IPS DF 4.7 (cell line): ENCODE data around the gene SETMAR.
"Not testable (repeated sequence)": the region's sequence is repeated elsewhere in the genome, so short reads cannot be mapped to it uniquely, and the experiment has no call there.

Experiments
- DNase-seq: peaks from one replicate; pipeline ENCODE4 v3.0.0-alpha.2; 2013; ENCODE audit warnings: low spot score; ENCODE audit errors: extremely low read depth

SETMAR gene

DNA sequence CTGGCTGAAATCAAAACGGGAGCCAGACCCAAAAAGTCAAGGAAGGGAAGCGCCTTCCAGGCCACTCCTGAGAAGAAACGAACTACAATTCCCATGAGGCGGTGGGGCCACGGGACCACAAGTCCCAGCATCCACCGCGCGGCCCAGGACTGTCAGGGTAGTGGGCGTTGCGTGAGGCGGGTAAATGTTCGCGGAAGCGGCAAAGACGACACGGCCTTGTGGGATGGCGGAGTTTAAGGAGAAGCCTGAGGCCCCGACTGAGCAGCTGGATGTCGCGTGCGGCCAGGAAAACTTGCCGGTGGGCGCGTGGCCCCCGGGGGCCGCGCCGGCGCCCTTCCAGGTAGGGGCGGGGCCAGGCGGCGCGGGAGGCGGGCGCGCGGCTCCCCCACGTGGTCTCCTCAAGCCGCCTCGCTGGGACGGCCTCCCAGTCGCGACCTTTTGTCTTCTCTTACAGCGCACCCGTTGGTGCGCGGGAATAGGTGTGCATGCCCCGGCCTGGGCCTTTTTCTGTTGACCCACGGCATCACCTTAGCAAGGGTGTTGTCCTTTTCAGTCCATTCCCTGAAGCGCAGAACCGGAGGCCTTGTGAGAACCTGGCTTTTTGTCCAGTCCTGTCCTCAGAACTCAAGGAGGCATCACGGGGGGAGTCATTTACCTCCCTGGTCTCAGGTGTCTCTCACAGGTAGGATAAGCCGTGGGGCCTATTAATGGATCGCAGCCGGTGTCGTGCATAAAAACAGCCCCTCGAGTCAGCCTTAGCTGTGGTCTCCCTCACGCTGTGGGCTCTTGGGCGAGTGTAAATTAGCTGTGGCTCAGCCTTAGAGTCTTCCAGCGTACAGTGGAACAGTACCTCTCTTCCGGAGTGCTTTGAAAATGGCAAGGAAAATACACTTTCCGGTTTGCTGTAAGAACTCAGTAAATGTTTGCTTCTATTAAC is at the start of gene SETMAR:
Gene SETMAR, plus strand, starts transcription at position 183 of the 937 bp plus-strand sequence. Its CDS starts 2 bp downstream, at position 185.
- peak; percentile 33 for DNase-seq

DNA sequence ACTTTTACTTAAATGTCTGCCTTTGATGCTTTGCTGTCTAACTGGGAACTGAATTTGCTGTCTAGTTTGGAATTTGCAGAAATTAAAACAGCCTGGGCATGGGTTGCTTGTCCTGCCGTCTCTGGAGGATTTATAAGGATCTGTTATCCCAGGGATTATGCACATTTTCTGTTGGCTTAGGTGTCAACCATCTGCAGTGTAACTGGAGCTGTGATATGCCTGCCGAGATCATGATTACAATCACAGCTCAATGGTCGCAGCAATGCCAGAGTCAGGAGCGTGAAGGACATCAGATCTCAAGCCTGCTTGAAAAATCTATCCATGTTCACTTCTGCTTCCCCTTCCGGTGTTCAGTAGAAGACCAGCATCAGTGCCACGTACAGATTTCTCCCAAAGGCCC is 41.8 kb upstream of the SETMAR start:
- no peak for DNase-seq

DNA sequence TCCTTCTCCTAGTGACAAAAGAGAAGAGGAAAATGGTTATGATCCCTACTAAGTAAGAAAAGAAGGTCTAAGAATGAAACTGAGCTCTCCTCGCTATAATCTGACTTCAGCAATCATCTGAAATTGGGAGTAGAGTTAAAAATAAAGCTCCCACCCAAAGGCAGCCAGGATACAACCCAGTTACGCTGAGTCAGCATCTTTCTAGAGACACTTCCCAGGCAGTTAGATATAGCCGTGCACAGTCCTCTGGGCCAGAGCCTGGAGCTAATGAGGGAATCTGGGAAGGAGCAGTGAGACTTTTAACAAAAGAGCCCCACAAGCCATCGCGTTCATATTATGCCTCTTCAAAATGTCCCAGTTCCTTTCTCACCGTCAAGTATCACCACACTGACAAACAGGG is 39.1 kb upstream of the SETMAR start:
- DNase-seq, result no peak

DNA sequence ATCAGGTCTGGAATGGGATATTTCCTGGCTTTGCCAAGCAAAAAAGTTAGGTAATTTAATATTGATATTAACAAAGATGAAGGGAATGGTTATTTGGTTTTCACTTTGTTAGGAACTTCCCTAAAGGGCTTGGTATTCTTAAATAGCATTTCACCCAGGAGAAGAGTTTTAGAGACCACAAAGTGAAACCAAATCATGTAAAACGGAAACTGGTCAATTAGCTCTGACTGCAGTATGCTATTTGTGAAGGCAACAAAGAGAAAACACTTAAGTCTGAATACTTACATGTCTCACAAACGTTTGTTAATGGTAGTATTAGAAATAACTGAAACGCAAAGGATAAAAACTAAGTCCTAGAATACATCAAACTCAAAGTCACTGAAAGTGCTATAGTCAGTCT is 32.4 kb upstream of the SETMAR start:
- DNase-seq, result no peak

DNA sequence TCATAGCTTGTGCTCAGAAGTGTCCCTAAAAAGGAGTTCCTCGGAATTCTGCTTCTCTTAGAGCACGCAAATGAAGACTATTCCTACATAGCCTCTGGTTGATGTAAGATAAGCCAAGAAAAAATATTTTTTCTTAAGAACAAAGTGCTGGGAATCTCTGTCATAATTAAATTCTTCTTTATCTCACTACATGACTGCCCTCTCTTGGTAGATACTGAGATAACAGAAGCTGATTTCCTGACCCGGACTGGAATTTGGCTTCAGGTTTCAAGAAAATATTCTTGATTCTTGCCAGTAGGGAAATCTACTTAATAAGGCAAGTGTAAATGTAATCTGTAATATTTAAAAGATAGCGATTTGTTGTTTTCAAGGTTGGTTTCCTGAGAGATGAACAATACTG is 31.3 kb upstream of the SETMAR start:
- DNase-seq, result no peak

DNA sequence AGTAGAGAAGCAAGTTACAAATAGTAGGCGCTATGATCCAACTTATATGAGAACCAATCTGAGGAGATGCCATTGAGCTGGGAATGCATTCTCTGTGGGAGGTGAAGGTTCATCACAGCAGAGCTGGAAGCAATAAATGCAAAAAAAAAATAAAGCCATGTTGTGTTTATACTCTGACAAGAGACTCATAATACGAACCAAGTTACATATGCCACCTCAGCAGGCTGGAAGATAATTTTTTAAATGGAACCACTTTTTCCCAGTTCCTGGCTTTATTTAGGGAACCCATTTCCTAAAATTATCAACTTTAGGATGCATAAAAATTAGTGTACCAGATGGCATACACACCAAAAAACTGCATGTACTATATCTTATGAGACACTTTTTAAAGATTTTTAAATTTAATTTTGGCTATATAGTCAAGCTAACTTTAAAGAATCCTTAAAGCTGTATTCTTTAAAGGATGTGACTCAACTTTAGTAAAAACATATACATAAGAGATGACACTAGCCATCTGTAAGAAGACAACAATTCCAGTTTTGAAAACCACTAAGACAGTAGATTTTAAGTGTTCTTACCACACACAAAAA is 23.6 kb upstream of the SETMAR start:
- DNase-seq, result no peak

DNA sequence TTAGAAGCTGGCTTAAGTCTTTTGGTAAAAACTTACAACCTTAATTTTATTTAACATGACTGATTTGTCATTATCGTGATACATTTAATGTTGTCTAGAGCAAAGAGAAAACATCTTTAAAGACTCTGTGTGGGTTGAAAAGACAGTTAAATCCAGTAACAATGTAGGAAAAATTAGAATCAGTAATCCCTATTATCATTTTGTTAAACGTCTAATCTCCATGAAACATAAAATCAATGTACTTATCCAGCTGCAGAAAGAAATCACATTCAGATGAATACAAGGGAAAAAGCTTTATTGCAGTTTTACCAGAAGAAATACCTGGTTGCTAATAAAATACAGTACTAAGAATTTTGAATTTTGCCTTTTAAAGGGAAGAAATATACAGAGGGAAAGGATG is 21.2 kb upstream of the SETMAR start:
- DNase-seq, result no peak

DNA sequence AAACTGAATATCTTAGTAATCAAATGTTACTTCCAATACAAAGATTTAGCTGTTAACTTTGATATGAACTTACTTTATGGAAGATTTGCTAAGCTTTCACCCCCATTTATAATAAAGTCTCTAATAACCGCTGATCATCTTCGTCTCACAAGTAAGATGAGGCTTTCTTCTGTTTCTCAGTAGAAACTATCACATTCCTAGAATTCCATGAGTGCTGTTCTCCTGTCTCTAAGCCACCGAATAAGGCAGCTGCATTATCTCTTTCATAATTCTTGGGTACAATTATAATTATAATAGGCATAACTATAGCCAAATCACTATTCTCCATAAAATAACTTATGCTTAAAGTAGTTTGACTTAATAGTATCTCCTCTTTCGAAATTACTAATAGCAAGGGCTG is 18.3 kb upstream of the SETMAR start:
- no peak for DNase-seq

DNA sequence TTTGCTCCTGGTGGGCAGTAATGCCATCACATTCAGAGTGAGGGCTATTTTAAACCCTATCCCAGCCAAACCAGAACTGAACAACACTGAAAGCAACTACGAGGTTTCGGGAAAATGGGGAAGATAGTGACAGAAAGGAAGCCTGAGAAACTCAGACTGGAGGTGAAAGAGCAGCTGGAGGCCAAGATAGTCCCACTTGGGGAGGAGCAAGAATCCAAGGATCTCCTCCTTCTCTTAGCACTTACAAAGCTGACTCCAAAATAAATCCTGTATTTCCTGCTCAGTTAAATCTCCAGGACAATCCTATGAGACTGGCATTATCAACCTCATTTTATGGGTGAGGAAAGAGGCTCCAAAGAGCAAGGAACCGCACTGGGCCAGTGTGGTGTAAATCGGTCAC is 14.1 kb upstream of the SETMAR start:
- DNase-seq, result no peak

DNA sequence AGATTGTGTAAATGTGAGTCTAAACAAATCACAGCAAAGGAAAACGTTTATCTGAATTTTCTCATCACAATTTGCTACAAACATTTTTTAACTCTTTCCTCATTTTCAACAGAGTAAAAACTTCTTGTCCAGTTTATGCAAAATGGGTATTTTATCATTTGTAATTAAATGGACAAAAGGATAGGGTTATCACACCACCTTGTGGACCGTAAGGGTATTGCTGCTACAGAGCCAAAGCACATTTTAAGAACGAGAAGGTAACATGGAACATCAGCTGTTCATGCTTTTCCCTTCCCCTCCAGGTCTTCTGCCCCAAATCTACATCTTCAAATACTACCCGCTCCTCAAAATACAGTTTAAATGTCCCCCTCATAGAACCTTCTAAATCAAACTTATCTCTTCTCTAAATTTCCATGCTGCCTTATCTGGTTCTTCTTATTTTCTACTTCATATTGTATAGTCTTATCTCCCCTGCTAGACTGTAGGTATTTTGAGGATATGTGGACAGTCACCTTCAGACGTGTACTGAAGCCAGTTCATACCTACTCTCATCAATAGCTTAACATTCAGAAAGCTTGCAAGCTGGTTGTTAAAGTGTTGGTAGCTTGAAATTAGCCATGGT is 12.8 kb upstream of the SETMAR start:
- no peak for DNase-seq

DNA sequence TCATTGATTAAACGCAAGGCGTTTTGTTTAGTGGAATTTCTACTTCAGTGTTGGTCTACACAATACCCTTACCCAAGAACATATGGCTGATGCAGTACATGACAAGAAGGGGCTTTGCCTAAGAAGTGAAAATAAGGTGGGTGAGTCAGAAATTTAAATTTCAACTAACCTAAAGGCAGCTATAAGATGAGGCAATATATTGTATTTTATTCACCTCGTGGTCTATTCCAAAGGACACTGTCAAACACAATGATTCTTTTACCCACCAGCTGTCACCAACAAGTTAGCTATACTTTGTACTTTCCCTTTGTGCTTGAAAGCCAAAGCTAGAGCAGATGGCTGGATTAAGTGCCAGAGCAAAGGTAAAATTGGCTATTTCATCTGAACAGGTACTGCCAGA is 10.9 kb upstream of the SETMAR start:
- no peak for DNase-seq

DNA sequence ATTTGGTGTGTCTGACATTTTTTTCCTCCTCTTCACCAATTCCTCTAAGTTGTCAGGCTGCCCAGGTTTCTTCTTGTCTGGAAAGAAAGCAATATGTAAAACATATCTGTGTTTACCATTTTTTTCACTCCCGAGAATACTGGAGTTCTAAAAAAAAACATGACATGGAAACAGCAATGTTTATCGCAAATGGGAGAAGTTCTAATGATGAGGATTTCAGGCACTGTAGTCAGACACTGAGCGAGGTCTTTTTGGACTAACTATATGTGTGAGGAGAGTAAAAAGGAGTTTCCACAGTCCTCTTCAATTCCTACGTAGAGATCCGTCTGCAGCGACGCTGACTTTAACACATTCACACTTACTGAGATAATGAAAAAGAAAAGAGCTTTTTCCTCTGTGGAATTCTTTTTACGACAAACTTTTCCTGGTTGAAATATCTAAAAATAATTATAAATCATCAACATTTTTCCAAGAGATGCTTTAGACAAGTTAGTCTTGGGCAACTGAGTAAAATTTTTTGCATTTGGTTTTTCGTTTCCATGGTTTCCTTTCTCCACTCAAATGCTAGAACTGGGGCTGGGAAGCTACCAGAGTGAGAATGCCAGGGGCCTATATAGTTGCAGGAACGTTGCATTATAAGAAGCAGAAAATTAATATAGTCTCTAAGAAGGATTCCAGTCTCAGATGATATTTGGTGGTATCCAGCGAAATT is 8.4 kb upstream of the SETMAR start:
- no peak for DNase-seq

DNA sequence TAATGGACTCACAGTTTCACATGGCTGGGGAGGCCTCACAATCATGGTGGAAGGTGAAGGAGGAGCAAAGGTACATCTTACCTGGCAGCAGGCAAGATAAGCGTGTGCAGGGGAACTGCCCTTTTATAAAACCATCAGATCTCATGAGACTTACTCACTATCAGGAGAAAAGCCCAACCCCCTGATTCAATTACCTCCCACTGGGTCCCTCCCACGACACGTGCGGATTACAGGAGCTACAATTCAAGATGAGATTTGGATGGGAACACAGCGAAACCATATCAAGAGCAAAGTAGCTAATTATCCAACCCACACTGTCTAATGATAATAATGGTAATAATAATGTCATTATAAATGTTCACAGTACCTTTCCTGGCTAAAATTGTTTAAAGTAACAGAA is 6.7 kb upstream of the SETMAR start:
- DNase-seq, result not testable (repeated sequence)

DNA sequence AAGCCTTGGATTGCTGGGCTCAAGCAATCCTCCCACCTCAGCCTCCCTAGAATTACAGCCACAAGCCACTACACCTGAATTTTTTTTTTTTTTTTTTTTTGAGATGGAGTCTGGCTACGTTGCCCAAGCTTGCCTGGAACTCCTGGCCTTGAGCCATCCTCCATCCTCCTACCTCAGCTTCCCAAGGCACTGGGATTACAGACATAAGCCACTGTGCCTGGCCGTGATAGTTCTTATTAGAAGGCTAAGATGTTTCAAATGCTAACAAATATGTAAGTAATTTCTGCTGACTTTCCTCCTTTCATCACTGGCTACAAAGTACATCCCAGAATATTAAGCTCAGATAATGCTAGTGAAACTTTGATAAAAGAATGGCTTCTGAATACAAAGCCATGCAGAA is 5.7 kb upstream of the SETMAR start:
- DNase-seq, result no peak

DNA sequence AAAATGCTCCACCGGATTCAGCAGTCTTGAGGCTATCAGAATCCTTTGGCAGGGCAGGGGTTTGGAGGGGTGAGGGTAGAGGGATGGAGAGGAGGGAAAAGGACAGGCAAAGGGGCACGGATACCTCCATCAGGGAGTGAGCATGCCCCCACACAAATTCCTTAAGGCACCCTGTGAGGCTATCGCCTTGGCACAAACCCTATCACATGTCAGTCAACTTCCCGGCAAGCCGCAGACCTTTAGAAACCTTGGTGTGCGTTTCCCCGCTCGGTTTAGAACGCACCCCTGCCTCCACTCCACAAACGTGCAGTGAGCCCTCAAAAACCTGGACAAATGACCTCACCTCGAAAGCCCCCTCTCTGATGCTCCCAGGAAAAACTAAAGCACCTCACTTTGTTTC is 422 bp upstream of the SETMAR start:
- no peak for DNase-seq

DNA sequence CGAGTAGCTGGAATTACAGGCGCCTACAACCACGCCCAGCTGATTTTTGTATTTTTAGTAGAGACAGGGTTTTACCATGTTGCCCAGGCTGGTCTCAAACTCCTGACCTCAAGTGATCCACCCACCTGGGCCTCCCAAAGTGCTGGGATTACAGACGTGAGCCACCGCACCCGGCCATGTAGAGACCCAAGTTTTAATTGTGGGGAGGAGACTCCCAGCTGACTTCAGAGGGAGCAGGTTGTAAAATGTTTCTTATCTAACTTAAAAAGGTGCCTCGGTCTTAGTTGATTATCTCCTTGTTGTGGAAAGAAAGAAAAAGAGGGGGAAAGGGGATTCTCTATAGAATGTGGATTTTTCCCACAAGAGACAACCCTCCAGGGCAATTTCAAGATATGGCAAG is 2.0 kb downstream of the SETMAR start:
- DNase-seq, result not testable (repeated sequence)

DNA sequence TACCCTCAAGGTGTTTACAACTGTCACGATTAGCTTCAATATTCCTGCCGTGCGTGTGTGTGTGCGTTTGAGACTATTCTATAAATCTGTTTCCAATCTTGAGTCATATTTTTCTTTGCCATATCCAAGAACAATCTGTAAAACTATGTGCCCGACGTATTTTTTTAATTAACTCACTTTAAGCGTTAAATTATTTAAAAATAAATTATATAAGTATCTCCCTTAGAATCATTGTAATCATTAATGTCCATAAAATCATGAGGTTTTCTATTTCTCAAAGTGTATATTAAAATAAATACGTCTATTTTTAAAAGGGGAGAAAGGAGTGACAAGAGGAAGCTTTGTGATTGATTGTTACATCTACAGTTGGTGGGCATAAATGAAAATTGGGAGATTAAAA is 2.9 kb downstream of the SETMAR start:
- no peak for DNase-seq

DNA sequence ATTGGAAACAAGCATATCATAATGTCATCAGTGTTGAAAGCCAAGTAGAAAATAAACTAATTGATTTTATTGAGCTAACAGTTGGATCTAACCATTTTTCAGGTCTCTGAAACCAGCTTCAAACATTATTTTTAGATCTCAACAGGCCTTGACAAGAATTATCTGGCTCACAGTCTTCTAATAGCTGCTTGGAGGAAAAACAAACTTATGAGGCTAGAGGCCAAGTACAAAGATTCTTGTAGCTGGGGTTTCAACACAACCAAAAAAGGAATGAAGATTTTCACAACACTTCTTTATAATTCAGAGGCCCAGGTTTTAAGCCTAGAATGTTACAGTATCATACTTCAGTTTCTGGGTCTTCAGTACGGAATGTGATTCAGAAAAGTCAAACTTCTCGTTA is 3.7 kb downstream of the SETMAR start:
- no peak for DNase-seq

DNA sequence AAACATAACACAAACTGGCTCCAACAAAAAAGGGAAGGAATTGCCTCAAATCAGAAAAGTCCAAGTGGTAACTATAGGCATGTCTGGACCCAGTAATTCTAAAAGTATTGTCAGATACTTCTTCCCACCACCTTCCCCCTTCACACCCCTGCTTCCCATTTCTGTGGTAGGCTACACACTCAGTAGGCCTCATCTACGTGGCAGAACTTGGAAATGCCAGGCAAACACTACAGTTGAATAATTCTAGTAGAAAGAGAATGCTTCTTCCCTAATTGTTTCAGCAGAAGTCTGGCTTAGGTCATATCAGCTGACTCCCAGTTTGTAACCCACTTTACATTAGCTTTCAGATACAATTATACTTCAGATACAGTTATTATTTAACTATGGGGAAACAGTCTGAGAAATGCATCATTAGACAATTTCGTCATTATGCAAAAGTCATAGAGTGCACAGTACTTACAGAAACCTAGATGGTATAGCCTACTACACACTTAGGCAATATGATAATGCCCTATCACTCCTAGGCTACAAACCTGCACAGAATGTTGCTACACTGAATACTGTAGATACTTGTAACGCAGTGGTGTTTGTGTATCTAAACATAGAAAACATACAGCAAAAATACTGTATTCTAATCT is 6.4 kb downstream of the SETMAR start:
- DNase-seq, result no peak

DNA sequence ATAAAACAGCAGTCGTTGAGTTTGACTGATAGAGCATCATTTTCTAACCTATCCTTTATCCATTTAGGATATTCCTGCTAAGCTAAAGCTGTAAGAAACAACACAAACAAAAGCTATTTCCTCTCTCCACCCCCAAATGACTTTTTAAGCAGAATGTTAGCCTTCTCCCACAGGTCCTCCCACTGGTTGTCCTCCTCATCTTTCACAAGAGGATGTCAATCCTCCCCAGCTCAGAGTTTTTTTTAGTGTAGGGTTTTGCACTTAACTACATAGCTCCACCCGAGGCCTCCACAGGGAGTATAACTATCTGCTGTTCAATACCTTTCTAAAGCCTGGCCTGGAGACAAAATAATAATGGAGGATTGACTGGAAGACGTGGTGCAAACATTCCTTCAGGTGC is 7.8 kb downstream of the SETMAR start:
- no peak for DNase-seq

DNA sequence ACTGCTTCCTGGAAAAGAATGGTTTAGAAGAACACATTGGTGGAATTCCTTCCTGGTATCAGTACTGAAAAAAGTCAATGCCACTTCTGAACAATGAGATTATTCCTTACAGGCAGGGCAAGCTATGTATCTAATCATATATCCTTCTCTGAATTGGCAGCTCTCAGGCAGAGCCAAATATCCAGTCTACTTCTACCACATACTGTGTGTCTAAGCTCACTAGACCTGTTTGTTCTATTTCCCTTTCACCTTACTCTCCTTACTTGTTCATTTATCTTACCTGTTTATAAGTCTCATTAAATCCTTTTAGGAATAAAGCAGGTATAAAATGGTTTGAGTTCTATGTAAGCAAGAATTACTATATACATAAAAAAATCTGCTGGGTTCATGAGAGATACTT is 8.3 kb downstream of the SETMAR start:
- no peak for DNase-seq
